Muscle of arm (tissue), 12 donors: ENCODE measurements around the gene MYH14. TPM values are rescaled to one million over a fixed set of nuclear protein-coding genes. Genes with fewer than 3 reads are reported as not detected.
"Not testable (repeated sequence)": the region's sequence is repeated elsewhere in the genome, so short reads cannot be mapped to it uniquely, and the experiment has no call there.

ENCODE experiments used
- DNase-seq: peaks from one replicate; pipeline ENCODE4 v3.0.0-alpha.2; 2013
- polyA plus RNA-seq, 12 donors: library from polyadenylated mRNA; unstranded; fragments of 120-200 nt; gene quantifications; one replicate each; pipeline ENCODE4 v1.2.1, GENCODE V29; 2013; ENCODE audit not compliant: insufficient read length in 12 of 12

Gene MYH14
- polyA plus RNA-seq, 12 donors = 21.8 to 61.6 (median 34.1) TPM; not detected in 1

- DNase-seq = no peak
Measured at GRCh38 chr19:50331221-50331993, 128.0 kb downstream of the MYH14 start.

GRCh38 chr19:50331994-50332243 lies 128.5 kb downstream of the MYH14 start:
- no peak for DNase-seq

- no peak for DNase-seq
Measured at GRCh38 chr19:50332244-50333038, 129.0 kb downstream of the MYH14 start.

GRCh38 chr19:50333235-50333736 lies 129.9 kb downstream of the MYH14 start:
- DNase-seq = no peak

- DNase-seq = peak; percentile 80
Measured at GRCh38 chr19:50333737-50334617, 130.6 kb downstream of the MYH14 start.

GRCh38 chr19:50334741-50335421 lies 131.5 kb downstream of the MYH14 start:
- no peak for DNase-seq

- not testable (repeated sequence) for DNase-seq
Measured at GRCh38 chr19:50337031-50337430, 133.6 kb downstream of the MYH14 start.

GRCh38 chr19:50340331-50340730 lies 136.9 kb downstream of the MYH14 start:
- no peak for DNase-seq

GRCh38 chr19:50341091-50341564 lies 137.7 kb downstream of the MYH14 start:
- DNase-seq = no peak

- no peak for DNase-seq
Measured at GRCh38 chr19:50344661-50345318, 141.4 kb downstream of the MYH14 start.

GRCh38 chr19:50347089-50347581 lies 143.7 kb downstream of the MYH14 start:
- not testable (repeated sequence) for DNase-seq

- no peak for DNase-seq
Measured at GRCh38 chr19:50349277-50350057, 146.0 kb downstream of the MYH14 start.

GRCh38 chr19:50352242-50352641 lies 148.8 kb downstream of the MYH14 start:
- DNase-seq = no peak

GRCh38 chr19:50353487-50353880 lies 150.1 kb downstream of the MYH14 start:
- DNase-seq = not testable (repeated sequence)

GRCh38 chr19:50356691-50357177 lies 153.3 kb downstream of the MYH14 start:
- DNase-seq = no peak

- peak; percentile 54 for DNase-seq
Measured at GRCh38 chr19:50357178-50358100, 154.0 kb downstream of the MYH14 start.

GRCh38 chr19:50358483-50359327 lies 155.3 kb downstream of the MYH14 start:
- DNase-seq = peak; percentile 71
